ENCODE data around the gene CUL2. TPM values are rescaled to one million over a fixed set of nuclear protein-coding genes. Genes with fewer than 3 reads are reported as not detected.

The CUL2 gene
- total RNA-seq, 1 donor from 2014 or later = 43.4 TPM

DNA sequence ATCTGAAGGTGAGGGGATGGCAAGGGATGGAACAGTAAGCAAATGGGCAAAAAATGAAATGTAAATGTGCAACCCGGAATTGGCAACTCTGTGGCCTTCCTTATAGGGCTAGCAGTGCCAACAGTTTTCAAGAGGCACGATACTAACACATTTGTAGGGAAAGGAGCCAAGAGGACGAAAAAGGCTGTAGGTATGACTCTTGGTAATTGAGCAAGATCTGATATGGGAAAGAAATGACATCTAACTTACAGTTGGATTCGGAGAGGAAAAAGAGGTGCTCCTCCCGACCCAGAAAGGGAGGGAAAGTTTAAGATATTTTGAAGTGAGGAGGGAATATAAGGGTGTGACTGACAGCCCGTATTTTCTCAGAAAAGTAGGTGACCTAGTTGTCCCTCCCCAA, 34.4 kb upstream of the CUL2 start:
- H3K4me3 Mint-ChIP-seq (ENCODE audit: unreplicated experiment) = no peak overlapping the region

DNA sequence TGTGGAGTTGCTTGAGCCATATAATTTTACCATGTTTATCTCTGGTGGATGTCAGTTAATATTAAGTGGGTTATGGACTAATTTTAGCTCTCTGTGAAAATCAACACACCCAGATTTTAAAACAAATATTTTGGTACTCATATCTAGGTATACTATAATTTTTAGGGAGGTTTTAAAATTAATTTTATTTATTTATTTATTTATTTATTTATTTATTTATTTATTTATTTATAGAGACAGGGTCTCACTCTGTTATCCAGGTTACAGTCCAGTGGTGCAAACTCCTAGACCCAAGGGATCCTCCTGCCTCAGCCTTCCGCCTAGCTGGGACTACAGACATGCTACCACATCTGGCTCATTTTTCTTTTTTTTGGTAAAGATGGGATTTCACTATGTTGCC, 29.2 kb upstream of the CUL2 start:
- Mint-ChIP-seq H3K27me3 (ENCODE audit: unreplicated experiment) (no peaks in the 10 kb centered on the region), H3K4me3 (ENCODE audit: unreplicated experiment) (no peak overlapping the region), H3K36me3 (ENCODE audit: low read depth, unreplicated experiment) (no peaks in the 10 kb centered on the region), H3K4me1 (ENCODE audit: unreplicated experiment) (no peaks in the 10 kb centered on the region), H3K27ac (ENCODE audit: unreplicated experiment) (no peak overlapping the region), H3K9me3 (ENCODE audit: unreplicated experiment) (no peaks in the 10 kb centered on the region)
- TF ChIP-seq, protein P1, sequence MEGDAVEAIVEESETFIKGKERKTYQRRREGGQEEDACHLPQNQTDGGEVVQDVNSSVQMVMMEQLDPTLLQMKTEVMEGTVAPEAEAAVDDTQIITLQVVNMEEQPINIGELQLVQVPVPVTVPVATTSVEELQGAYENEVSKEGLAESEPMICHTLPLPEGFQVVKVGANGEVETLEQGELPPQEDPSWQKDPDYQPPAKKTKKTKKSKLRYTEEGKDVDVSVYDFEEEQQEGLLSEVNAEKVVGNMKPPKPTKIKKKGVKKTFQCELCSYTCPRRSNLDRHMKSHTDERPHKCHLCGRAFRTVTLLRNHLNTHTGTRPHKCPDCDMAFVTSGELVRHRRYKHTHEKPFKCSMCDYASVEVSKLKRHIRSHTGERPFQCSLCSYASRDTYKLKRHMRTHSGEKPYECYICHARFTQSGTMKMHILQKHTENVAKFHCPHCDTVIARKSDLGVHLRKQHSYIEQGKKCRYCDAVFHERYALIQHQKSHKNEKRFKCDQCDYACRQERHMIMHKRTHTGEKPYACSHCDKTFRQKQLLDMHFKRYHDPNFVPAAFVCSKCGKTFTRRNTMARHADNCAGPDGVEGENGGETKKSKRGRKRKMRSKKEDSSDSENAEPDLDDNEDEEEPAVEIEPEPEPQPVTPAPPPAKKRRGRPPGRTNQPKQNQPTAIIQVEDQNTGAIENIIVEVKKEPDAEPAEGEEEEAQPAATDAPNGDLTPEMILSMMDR (IDR thresholded peaks at IDR 0.05; ENCODE audit: unreplicated experiment) = no peak
- DNase-seq (ENCODE audit: low spot score) = no peak

More for the DNA sequence above, 34.4 kb upstream of the CUL2 start:
- Mint-ChIP-seq H3K27ac (ENCODE audit: unreplicated experiment) (no peak overlapping the region), H3K27me3 (ENCODE audit: unreplicated experiment) (peaks cover 15% of the 10 kb centered on the region), H3K4me1 (ENCODE audit: unreplicated experiment) (peaks cover 8% of the 10 kb centered on the region), H3K9me3 (ENCODE audit: unreplicated experiment) (no peaks in the 10 kb centered on the region), H3K36me3 (ENCODE audit: low read depth, unreplicated experiment) (no peaks in the 10 kb centered on the region)
- DNase-seq (ENCODE audit: low spot score) = no peak
- TF ChIP-seq, protein P1 (IDR thresholded peaks at IDR 0.05; ENCODE audit: unreplicated experiment) = no peak

DNA sequence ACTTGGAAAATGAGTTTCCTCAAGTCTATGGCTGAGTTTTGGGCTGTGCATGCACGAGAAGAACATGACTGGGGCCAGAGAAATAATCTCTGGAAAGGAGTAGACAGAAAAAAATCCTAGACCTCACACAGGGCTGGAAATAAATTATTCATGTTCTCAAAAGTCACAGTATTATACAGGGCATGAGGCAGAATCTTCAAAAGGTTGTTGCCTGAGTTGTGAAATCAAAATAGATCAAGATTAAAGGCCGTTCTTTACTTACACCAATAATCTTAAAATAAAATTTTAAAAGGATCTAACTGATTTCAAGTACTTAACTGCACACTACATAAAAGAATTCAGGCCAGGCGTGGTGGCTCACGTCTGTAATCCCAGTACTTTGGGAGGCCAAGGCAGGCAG, 22.4 kb upstream of the CUL2 start:
- no peaks in the 10 kb centered on the region for H3K9me3 Mint-ChIP-seq (ENCODE audit: unreplicated experiment)
- TF ChIP-seq, protein P1 (IDR thresholded peaks at IDR 0.05; ENCODE audit: unreplicated experiment) = no peak
- no peak overlapping the region for H3K4me3 Mint-ChIP-seq (ENCODE audit: unreplicated experiment)
- H3K4me1 Mint-ChIP-seq (ENCODE audit: unreplicated experiment) = no peaks in the 10 kb centered on the region
- no peak for DNase-seq (ENCODE audit: low spot score)
- no peaks in the 10 kb centered on the region for H3K27me3 Mint-ChIP-seq (ENCODE audit: unreplicated experiment)
- H3K36me3 Mint-ChIP-seq (ENCODE audit: low read depth, unreplicated experiment) = no peaks in the 10 kb centered on the region
- H3K27ac Mint-ChIP-seq (ENCODE audit: unreplicated experiment) = no peak overlapping the region

DNA sequence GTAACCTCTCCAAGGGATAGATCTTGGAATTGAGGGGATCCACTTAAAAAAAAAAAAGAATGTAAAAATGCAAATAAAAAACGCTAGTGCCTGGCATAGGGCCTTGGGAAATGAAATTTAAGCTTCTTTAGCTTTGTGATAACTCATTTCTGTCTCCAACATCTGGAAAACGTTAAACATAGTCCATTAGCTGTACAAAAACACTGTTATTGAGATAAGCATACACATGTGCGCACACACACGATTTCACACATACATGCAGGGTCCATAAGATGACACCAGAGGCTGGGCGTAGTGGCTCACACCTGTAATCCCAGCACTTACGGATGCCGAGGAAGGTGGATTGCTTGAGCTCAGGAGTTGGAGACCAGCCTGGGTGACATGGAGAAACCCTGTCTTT, 13.7 kb upstream of the CUL2 start:
- Mint-ChIP-seq H3K36me3 (ENCODE audit: low read depth, unreplicated experiment) (no peaks in the 10 kb centered on the region), H3K9me3 (ENCODE audit: unreplicated experiment) (no peaks in the 10 kb centered on the region)
- TF ChIP-seq, protein P1 (IDR thresholded peaks at IDR 0.05; ENCODE audit: unreplicated experiment) = no peak

DNA sequence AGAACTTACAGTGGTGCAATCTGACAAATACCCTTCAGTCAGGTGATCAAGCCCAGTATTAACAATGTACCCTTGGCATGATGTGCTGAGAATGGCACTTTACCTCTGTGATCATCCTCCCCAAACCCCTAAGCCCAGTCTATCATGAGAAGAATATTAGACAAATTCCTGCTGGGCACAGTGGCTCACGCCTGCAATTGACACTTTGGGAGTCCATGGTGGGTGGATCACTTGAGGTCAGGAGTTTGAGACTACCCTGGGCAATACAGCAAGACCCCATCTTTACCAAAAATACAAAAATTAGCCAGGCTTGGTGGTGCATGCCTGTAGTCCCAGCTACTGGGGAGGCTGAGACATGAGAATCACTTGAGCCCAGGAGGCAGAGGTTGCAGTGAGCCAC, 7.4 kb upstream of the CUL2 start:
- no peak for DNase-seq (ENCODE audit: low spot score)
- TF ChIP-seq, protein P1 (IDR thresholded peaks at IDR 0.05; ENCODE audit: unreplicated experiment) = no peak
- Mint-ChIP-seq H3K27ac (ENCODE audit: unreplicated experiment) (no peak overlapping the region), H3K4me1 (ENCODE audit: unreplicated experiment) (no peaks in the 10 kb centered on the region), H3K27me3 (ENCODE audit: unreplicated experiment) (no peaks in the 10 kb centered on the region), H3K4me3 (ENCODE audit: unreplicated experiment) (no peak overlapping the region), H3K36me3 (ENCODE audit: low read depth, unreplicated experiment) (no peaks in the 10 kb centered on the region), H3K9me3 (ENCODE audit: unreplicated experiment) (no peaks in the 10 kb centered on the region)

More for the DNA sequence above, 13.7 kb upstream of the CUL2 start:
- Mint-ChIP-seq H3K4me3 (ENCODE audit: unreplicated experiment) (no peak overlapping the region), H3K27me3 (ENCODE audit: unreplicated experiment) (no peaks in the 10 kb centered on the region), H3K27ac (ENCODE audit: unreplicated experiment) (no peak overlapping the region), H3K4me1 (ENCODE audit: unreplicated experiment) (no peaks in the 10 kb centered on the region)
- no peak for DNase-seq (ENCODE audit: low spot score)
